ENCODE data around the gene GPC6.

- no peak for TF ChIP-seq CTCF (IDR thresholded peaks at IDR 0.05)
- TF ChIP-seq EP300 (IDR thresholded peaks at IDR 0.05) = no peak
- TF ChIP-seq POLR2AphosphoS5 (IDR thresholded peaks at IDR 0.05) = no peak
Observed at GRCh38 chr13:93222976-93223375, 3.6 kb upstream of the GPC6 start.

All from suprapubic skin (tissue), 4 donors.